DMS53 (cell line): Measurements from ENCODE around the gene BTBD8.

ENCODE experiments used
- DNase-seq: peaks from one replicate; lab custom pipeline; 2025; lab: John Stamatoyannopoulos, UW

The BTBD8 gene

DNA sequence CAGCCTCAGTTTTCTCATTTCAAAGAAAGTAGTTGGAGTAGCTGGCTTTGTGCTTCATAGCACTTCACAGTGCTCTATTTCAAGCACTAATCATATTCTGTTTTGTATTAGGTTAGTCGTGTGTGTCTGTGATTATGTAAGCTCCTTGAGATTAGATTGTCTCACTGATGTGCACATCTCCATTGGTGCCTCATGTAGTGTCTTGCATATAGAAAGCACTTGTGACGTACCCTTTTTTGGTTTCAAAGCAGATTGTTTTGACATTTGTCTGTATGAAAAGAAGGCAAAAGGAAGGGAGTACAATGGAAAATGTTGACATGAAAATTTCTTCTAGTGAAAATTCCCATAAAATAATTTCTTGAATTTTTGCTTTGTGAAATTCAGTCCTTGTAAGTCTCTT, 13.9 kb downstream of the BTBD8 start:
- DNase-seq, result no peak

DNA sequence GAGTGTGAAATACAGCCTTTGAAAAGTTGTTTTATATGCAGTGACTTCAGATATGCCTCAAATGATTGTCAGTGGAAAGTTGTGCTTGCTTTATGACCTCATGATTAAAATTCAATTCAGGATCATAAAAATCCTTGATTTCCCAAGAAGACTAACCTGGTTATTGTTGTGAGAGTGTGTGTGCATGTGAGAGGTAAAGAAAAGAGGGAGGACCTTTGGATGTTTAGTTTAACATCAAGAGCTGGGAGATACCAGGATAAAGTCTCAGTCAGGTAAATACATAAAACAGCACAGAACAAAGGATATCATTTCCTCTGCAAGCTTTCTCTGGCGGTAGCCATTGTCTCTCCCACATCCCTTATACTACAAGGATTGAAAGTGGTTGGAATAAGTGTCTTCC, 14.4 kb downstream of the BTBD8 start:
- DNase-seq, result no peak

DNA sequence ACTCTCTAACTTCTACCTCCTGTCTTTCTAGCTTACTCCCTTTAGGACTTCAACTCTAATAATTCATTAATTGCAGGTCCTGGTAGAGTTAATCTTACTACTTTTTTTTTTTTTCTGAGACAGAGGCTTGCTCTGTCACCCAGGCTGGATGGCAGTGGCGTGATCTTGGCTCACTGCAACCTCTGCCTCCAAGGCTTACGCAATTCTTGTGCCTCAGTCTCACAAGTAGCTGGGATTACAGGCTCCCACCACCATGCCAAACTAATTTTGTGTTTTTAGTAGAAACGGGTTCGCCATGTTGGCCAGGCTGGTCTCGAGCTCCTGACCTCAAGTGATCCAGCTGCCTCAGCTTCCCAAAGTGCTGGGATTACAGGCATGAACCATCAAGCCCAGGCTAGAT, 15.7 kb downstream of the BTBD8 start:
- no peak for DNase-seq

DNA sequence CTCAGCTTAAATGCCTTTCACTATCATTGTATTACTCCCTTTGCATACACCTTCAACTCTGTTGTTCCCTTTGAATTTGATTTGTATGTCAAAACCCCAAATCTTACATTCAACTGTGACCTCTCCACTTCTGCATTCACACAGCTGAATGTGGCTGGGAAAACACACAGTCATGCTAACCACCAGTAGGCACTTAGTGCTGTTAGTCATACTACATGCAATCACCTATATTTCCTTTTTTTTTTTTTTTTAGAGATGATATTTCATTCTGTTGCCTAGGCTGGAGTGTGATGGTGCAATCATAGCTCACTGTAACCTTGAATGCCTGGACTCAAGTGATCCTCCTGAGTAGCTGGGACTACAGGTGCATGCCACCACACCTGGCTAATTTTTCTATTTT, 16.2 kb downstream of the BTBD8 start:
- DNase-seq, result no peak

DNA sequence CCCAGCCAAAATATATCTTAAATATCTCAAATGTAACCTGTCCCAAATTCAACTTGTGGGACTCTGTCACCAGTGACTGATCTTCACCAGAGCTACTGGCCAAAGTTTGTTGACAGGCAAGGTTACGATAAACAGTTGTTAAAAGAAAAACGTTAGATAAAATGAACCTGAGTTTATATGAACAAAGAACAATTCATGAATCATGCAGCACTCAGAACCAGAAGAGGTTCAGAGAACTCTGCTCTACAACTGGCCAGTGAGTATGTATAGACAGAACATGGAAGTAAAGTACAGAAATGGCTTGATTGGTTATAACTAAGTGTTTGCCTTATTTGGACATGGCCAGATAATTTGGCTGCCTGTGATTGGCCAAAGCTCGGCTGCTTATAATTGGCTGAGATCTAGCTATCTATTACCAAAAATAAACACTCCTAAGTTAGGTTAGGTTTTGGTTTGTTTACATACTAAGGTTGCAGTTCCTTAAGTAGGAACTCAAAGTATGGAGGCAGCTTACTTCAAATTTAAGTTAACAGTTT, 25.5 kb downstream of the BTBD8 start:
- DNase-seq, result no peak

DNA sequence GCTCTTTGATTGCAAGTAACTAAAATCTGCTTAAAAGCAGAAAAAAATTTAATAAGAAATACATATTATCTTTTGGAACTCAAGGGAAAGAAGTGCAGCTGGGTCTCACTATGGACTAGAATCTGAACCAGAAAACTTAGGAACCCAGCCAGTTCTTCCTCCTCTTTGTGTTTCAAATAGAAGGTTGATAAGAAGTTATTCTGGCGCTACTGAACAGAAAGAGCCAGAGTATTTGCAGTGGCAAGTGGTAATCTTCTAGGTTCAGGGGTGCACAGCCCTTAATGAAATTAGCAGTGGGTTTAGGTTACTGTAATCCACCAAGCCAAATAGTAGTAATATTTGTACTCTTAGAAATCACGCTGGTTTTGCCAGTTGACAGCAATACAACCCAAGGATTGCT, 28.5 kb downstream of the BTBD8 start:
- no peak for DNase-seq

DNA sequence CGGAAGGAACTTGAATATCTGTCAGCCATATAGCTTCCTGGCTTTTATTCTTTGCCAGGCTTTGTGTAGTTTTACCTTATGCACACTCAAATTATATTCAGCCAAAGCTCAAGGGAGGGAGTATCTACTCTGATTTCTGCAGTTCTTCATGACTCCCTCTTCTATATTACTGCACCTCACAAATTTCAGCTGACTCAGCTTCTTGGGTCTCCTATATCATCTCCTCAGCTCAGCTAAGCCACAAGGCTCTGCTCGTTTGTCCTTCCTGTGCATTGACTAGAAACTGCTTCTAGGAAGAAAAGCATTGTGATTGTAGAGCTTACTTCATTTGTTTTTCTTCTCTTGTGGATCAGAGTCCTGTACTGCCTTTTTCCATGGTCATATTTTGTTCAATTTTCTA, 37.4 kb downstream of the BTBD8 start:
- DNase-seq, result no peak

DNA sequence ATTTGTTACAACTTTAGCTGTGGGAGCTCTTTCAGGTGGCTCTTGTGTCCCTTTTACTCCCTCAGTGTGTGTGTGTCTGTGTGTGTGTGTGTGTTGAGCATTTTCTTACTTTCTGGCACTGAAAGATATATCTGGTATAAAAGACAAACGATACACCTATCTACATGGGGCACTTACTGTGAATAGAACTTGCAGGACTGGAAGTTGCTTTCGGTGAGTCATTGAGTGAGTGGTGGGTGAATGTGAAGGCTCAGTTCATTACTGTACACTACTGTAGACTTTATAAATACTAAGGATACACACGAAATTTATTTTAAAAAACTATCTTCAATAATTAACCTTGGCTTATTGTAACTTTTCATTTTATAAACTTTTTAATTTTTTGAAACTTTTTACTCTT, 38.7 kb downstream of the BTBD8 start:
- DNase-seq, result peak; percentile 56

DNA sequence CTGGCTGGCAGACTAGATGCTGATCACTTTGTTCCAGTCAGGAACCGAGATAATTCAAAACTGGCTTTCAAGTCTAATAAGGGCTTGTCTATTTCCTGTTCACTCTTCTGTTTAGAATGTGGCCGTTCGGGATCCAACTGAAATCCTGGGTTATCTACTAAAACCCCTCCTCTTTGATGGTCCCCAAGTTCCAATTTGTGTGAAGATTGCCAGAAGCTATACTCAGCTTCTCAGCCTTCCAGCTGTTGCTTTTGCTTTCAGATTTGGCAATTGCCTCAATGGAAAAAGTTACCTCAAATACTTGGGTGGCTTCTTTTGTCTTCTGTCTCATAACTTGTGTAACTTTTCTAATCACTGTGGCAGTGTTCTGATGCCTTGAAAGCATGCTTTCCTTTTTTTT, 43.7 kb downstream of the BTBD8 start:
- no peak for DNase-seq

DNA sequence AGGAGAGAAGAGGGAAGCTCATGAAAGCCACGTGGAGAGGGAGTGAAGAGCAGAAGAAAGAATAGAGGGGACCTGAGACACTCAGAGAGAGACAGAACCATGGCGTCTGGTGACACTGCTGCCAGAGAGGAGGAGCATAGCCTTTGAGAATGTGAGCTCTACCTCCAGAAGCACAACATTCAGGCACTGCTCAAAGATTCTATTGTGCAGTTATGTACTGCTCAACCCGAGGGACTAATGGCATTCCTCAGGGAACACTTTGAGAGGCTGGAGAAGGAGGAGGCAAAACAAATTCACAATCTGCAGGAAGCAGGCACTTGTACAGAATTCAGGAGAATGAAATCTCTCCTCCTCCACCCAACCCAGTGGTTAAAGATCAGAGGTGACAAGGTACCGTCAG, 45.1 kb downstream of the BTBD8 start:
- DNase-seq, result no peak

DNA sequence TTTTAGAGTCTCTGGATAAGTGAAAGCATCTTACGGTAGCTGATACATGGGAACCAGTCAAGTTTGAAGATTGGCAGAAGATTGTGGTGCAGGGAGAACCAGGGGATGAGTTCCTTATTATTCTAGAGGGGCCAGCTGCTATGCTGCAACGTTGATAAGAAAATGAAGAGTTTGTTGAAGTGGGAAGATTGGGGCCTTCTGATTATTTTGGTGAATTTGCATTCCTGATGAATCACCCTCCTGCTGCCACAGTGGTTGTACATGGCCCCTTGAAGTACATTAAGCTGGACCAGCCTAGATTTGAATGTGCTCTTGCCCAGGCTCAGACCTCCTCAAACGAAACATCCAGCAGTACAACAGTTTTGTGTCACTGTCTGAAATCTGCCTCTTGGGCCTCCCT, 45.9 kb downstream of the BTBD8 start:
- DNase-seq, result no peak

DNA sequence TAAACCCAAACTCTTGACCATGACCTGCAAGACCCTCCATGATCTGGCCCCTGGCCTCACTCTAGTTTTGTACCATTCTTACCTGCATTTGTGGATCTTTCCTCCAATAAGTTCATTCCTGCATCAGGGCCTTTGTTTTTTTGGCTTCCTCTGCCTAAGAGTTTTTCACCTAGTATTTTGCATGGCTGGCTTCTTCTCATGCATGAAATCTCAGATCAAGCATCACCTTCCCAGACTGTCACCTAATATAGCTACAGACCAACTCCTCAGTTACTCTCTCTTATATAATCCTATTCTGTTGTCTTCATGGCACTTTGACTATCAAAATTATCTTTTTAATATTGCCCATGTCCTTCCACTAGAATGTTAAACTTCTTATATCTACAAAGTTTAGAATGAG, 54.2 kb downstream of the BTBD8 start:
- no peak for DNase-seq

DNA sequence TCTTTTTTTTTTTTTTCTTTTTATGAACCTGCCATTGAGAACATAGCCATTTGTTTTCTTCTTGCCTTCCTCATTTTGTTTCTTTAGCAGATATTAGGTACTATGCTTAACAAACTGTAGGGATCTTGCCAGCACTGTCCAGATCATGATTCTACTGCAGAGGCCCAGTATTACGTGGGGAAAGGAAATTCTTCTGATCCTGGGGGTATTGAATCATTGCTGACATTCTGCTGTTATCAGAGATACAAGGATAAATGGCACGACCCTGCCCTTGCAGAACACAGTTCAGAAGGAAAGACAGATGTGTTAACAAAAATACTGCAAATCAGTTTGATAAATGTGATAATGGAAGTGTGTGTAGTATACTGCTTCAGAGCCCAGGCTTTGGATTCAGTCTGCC, 56.2 kb downstream of the BTBD8 start:
- DNase-seq, result no peak

DNA sequence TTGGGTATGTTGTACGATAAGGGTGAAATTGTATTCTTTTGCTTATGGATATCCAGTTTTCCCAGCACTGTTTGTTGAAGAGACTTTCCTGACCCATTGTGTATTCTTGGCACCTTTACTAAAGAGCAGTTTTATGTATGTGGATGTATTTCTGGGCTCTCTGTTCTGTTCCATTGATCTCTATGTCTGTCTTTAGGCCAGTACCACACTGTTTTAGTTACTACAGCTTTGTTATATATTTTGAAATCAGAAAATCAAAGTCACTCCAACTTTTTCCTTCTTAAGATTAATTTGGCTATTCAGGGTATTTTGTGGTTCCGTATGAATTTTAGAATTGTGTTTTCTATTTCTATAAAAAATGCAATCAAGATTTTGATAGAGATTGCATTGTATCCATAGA, 74.8 kb downstream of the BTBD8 start:
- no peak for DNase-seq

DNA sequence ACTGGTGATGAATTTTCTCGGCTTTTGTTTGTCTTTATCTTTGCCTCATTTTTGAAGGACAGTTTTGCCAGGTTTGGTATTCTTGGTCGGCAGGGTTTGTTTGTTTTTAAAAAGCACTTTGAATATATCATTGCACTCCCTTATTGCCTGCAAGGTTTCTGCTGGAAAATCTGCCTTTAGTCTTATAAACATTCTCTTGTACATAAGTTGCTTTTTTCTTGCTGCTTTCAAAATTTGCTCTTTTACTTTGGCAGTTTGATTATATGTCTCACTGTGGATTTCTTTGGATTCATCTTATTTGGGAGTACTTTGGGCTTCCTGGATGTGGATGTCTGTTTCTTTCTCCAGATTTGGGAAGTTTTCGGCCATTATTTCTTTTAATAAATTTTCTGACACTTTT, 79.4 kb downstream of the BTBD8 start:
- no peak for DNase-seq

DNA sequence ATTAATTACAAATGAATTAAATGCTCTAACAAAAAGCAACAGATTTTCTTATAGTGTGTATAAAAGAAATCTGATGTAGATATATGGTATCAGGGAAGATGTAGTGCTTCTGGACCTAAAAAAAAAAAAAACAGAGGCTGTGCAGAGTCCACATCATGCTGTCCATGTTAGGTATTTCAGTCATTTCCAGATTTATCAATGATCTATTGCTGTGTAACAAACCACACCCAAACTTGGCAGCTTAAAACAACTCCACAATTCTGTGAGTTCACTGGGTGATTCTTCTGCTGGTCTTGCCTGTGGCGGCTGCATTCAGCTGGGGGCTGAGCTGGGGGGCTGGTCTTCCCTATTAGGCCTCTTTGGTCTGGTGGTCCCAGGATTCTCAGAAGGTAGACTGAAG, 85.2 kb downstream of the BTBD8 start:
- no peak for DNase-seq

DNA sequence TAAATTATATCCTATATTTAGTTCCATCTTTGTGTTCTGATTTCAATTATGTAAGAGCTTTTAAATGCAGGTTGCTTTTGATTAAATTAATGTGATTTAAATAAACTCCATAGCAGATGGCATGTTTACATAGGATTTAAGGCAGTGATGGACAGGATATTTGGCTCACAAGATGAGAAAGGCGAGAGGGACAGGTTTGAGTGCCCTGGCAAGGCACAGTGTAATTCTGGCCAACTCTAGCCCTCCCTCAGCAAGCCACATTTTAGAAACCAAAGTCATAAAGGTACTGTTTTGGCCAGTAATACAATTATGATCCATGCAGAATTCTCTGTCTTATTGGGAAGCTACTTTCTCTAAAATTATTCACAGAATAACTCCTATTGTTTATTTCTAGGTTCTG, 87.0 kb downstream of the BTBD8 start:
- DNase-seq, result no peak

DNA sequence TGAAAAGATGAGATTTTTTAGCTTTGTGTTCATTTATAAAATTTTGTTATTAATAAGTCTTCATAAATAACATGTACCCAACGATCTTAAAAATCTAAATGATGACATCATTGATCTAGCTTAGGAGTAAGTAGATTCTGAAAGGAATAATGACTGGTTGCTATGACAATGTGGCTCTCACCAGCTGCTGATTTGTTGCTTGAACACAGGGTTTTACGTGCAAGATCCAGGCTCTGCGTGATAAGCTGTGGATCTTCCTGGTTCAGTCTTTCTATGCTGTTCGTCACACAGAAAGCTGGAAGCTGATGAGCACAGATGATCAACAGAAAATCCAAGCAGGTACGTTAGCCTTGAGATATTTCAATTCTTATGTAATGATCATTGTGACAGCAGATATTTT, 88.5 kb downstream of the BTBD8 start:
- DNase-seq, result peak; percentile 45

DNA sequence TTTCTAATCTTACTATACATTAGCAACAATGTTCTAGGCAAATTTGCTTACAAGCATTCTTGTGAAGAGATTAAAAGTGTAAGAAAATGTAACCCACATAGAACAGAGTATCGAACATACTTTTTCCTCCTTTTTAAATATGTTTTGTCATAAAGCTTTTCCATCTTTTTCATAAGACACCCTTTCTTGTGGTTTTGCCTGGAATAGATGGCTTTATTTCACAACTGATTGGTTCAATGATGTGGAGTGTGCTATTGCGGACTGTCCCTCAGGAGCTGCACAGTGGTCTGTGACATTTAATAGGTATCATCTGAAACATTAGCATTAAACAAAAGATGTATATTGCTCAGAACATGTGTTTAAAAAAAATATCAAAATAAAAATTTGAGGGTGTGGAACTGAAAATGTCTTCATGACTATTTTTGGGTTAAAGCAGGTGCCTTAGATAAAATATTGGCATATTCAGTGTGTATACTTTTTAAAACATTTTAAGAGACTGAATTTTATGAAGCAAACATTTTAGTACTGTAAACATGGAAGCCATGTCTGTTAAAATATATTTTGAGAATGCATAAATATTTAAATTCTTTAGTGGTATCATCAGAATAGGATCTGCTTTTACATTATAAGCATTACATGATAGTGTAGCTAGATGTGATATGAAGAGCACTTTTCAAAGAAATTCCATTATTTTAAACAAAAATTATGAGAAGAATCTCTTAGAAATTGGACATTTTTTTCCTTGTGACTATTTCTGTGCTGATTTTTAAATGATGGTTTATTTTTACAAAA, 89.3 kb downstream of the BTBD8 start:
- DNase-seq, result no peak

DNA sequence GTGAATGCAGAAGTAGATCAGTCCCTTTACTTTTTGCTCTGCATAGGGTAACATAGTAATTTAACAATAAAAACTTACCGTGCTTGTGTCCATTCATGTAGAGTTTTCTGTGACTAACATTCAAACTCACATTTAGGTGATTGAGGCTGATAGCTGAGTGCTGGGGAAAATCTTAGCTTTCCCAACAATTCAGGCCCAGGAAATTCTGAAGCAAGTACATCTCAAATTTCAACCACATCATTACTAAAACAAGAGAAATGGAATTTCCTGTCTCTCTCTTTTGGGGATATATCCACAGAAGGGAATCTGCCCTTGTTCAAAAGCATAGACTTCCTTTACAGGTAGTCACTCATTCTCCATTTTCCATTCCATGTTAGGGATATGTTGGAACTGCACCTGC, 104.5 kb downstream of the BTBD8 start:
- no peak for DNase-seq

DNA sequence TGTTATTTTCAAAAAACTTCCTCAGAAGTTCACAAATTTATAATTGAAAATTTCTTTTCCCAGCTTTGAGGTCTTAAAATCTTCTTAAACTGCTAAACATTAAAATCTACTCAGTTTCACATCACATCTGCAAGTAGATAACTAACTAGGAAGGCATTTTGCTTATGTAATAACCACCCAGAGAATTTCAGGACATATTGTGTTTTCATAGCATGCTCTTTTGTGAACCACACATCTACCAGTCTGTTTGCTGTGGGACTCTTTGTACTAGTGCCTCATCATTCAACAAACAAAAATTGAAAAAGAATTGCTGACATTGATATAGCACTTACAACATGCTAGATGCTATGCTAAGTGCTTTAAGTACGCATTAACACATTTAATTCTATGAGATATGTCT, 105.9 kb downstream of the BTBD8 start:
- peak; percentile 56 for DNase-seq

DNA sequence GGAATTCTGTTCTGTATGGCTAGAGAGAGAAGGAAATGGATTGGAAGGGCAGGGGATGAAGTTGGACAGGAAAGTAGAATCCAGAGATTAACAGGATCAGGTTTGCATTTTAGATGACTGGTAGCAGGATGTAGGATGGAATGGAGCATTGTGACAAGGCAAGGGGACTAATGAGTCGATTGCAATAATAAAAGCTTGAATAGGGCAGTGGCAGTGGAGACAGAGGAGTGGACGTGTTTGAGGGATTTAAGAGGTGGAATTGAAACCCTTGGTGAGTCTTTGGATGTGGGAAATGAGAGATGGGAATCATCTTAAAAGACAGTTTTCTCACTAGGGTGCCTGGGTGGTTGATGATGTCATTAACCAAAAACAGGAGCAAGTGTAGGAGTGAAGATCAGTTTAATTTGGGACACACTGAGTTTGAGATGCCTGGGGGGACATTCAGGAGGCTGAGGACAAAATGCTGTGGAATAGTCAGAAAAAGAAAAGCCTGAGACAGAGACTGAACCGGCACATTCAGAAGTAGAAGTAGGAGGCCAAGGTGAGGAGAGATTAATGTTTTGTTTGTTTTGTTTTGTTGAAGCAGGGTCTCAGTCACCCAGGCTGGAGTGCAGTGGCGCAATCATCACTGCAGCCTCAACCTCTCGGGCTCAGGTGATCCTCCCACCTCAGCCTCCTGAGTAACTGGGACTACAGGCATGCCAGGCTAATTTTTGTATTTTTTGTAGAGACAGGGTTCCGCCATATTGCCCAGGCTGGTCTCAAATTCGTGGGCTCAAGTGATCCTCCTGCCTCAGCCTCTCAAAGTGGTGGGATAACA, 108.5 kb downstream of the BTBD8 start:
- DNase-seq, result no peak

DNA sequence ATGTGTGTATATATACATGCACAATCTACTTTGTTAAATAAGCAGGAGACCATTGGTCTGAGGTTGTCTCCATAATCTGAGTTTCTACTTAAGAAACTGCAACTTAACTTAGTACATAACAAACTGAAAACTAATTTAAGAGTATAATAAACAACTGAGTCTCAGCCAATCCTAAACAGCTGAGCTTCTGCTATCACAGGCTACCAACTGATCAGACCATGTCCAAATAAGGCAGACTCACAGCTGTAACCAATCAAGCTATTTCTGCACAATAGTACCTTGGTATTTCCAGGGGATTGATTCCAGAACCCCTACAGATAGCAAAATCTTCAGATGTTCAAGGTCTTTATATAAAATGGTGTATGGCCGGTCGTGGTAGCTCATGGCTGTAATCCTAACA, 111.6 kb downstream of the BTBD8 start:
- no peak for DNase-seq
